HG02943 (cell line): ENCODE measurements around the gene RPL5.

Experiments used
- ATAC-seq: cut with Tn5 transposase; IDR thresholded peaks from one replicate; pipeline ENCODE4 v1.9.1; 2021; ENCODE audit warnings: mild to moderate bottlenecking, low read depth, moderate library complexity; ENCODE audit not compliant: unreplicated experiment

The RPL5 gene

GRCh38 chr1:92817986-92818764, 13.7 kb upstream of the RPL5 start:
- no peak for ATAC-seq

DNA sequence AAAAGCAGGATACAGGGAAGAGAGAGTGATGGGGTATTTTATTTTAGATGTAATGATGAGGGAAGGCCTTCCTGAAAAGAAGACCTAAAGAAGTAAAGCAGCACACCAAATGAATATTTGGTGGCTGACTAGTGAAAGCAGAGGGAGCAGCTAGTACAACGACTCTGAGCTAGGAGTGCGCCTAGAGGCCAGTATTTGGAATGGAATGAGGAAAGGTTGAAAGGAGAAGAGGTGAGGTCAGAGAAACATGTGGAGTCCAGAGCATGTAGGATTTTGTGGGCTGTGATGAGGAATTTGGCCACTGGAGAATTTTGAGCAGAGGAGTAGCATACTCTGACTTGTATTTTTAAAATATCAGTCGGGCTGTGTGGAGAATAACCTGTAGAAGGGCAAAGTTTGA, 11.8 kb upstream of the RPL5 start:
- no peak for ATAC-seq

- ATAC-seq: no peak
Observed at GRCh38 chr1:92820551-92820950, 11.3 kb upstream of the RPL5 start.

DNA sequence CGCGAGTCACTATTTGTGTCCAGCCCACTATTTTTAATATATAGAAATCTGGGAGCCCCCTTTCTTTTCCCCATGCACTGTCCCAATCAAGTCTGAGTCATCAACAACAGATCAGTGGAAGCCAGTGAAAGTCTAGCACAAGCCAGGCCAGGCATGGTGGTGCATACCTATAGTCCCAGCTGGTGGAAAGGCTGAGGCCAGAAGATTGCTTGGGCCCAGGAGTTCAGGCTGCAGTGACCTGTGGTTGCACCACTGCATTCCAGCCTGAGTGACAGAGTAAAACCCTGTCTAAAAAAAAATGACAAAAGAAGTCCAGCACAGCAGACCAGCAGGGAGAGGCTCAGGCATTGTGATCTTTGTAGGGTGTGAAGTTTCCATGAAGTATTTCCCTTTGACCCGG, 9.0 kb upstream of the RPL5 start:
- ATAC-seq: no peak

GRCh38 chr1:92826792-92827191, 5.0 kb upstream of the RPL5 start:
- ATAC-seq: no peak

DNA sequence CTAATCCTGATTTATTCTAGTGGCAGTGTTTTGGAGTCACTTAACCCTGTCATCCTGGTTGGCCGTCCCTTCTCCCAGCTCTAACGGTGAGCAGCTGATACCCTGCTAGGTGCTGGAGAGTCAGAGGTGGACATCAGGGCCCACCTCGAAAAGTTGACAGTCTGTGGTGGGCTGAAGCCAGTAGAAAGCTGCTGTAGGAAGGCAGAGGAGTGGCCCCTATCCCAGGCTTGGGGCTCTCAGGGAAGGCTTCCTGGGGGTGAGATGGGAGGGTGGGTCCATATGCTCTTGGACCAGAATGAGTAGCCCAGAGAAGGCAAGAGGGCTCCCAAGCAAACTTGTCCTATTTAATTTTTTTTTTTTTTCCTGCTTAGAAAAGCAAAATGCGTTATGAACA, 475 bp upstream of the RPL5 start:
- ATAC-seq: no peak

DNA sequence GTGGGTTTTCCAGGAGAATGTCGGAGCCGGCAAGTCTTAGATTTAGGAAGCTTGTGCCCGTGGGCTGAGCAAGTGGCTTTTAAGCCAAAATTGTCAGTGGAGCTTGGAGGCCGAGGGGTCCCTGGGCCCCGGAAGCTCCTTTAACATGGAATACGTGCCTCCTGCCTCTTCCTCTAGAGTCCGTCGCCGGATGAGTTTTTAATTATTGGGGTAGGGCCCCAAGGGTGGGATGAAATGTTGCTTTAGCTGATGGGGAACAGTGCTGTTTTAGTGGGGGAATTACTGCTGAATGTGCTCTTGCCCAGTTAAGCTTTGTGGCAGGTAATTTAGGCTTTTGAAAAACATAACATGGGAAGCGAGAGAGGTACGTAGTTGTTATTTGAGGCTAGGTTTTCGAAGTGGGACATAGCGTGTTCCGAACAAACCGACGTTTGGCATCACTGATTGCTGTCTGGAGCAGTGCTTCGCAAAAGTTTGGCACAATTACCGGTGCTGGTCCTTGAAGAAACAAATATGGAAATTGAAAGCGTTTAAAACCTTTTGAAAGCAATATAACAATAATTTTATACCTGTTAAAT, 786 bp downstream of the RPL5 start:
- ATAC-seq: peak; percentile 6

DNA sequence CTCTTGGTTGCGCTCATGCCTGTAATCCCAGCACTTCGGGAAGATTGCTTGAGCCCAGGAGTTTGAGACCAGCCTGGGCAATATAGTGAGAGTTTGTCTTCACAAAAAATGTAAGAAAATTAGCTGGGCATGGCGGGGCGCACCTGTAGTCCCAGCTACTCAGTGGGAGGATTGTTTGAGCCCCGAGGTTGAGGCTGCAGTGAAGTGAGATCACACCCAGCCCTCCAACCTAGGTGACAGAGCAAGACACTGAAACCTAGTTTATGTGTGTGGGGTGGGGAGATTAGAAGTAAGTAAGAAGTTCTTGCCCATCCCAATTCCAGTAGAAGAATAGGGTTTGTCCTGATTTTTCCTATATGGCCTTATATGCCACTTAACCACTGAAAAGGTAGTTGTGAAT, 2.0 kb downstream of the RPL5 start:
- no peak for ATAC-seq

- no peak for ATAC-seq
Observed at GRCh38 chr1:92834617-92835016, 2.8 kb downstream of the RPL5 start.

DNA sequence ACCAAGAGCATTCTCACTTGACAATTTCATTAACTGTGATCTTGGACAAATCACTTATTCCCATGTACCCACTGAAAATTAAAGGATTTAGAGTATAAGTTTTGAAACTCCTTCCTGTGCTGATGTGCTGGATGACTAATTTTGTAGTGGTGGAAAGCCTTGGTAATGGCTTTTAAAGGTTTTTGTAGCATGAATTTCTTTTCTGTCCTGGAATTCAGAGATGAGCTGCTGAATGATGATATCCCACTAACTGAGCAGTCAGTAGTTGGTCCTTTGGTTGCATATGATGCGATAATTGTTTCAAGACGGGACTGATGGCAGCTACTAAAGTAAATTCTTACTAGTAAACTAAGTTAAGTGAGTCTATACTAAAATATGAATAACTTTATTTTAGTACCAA, 5.2 kb downstream of the RPL5 start:
- ATAC-seq: no peak

DNA sequence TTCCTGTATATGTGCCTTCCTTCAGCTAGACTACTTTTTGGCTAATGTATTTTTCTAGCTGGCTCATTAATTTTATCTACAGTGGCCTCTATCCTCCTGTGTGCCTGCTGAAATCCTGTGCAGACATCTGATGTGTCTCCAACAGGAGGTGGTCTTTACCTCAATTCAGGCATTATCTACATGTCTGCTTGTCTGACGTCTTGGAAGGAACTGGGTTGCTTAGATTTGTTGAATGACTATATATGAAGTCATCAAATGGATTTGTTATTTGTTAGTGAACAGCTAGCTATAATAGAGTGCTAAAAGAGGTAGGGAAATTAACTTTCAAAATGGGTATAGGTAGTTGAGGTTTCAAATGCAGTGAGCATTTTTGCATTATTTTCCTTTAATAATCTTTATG, 6.7 kb downstream of the RPL5 start:
- ATAC-seq: no peak

GRCh38 chr1:92839442-92839841, 7.6 kb downstream of the RPL5 start:
- ATAC-seq: no peak

- no peak for ATAC-seq
Observed at GRCh38 chr1:92840600-92840999, 8.8 kb downstream of the RPL5 start.

DNA sequence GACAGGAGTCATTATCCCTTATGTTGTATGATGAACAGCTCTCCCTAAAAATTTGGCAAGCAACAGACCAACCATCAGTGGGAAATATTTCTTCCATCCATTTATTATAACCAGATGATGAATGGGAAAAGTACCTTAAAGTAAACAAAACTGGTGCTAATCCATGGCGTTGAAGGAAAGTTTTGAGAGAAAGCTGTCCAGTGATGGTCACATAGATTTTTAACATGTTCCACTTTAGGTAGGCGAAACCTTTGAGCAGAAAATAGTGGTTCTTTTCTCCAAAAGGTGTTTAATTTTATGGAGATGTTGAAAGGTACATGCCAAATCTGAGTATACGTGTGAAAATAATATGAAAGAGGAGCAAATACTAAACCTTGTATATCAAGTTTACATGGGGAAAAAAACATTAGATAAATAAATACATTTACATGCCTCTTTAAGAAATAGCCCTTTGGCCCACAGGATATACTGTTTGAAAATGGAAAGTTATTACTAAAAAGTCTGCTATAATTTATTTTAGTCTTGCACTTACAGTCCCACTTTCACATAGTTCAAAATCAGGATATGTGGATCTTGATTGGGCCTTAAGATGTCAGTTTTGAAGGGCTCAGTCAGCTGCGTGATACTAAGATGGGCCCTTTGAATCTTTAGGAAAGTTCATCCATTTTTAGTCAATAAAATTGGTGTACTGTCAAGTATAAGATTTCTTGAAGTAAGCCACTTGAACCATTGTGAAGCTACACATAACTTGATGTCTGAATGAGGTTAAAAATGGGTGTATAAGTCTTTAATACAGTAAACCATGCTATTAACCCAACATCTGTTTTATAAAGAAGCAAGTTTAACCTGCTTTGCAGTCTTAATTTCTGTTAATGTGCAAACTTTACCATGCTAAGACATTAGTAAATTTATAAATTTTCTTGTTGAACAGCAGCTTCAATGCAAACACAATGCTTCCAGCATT, 10.5 kb downstream of the RPL5 start:
- ATAC-seq: no peak

GRCh38 chr1:92843046-92843423, 11.2 kb downstream of the RPL5 start:
- no peak for ATAC-seq

DNA sequence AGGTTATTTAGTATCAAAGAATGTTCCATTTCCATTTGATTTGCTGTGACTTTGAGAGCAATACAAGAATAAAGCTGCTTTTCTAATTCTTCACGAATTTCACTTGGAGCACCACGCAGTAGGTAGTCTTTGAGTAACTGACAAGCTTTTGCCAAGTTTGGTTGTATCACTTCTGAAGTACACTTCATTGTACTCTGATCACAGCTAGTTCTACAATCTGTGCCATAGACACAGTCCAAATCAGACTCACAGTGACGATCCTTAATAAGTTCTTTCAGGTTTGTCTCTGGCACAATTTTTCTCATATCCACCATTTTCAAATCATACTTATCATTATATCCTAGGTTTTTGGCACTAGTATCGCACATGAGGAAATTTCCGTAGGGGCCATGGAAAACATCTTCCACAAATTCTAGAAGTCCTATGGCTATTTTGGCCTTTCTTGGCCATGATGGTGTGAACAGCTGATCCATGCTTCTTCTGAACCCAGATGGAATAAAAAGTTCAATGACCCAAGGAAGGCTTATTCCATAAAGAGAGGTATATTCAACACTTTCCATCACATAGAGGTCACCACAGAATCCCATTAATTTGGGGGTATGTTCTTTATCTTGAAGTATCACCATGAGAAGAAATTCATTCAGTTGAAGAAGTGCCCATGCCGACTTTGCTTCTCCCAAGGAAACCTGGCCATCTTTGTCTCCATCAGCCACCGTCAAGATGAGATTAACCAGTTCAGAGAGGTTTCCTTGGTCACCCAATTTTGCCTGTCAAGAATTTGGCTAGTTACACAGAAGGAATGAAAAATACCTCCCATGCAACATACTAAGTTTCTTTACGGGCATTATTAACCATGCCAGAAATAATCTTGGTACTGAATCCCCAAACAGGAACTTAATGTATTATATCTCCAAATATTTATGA, 11.9 kb downstream of the RPL5 start:
- ATAC-seq: no peak

- no peak for ATAC-seq
Observed at GRCh38 chr1:92844439-92844838, 12.6 kb downstream of the RPL5 start.

DNA sequence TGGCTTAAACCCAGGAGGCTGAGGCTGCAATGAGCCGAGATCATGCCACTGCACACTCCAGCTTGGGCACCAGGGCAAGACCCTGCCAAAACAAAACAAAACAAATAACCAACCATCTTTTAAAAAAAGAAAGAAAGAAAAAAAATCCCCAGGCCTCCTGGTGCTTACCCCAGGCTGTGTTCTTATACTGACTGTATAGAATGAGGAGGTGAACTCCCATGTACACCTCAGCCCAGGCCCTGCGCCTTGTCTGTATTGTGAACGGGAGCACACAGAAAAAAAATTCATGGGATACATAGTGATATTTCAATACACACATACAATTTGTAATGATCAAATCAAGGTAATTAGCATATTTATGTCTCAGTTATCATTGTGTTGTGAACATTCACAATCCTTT, 14.1 kb downstream of the RPL5 start:
- ATAC-seq: no peak

GRCh38 chr1:92848201-92848600, 16.4 kb downstream of the RPL5 start:
- ATAC-seq: no peak

DNA sequence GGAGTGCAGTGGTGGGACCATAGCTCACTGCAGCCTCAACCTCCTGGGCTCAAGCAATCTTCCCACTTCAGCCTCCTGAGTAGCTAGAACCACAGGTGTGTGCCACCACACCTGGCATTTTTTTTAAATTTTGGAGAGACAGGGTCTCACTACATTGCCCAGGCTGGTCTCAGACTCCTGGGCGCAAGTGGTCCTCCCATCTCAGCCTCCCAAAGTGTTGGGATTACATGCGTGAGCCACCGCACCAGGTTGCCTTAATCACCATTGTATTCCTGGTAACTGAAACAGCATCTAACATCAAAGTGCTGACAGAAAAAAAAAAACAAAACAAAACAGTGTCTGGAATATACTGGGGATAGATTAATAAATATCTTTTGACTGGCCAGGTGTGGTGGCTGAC, 18.2 kb downstream of the RPL5 start:
- ATAC-seq: no peak
